Kidney epithelial cell (primary cell): Measurements from ENCODE around the gene FOXP1. TPM values are rescaled to one million over a fixed set of nuclear protein-coding genes. Genes with fewer than 3 reads are reported as not detected.

Experiments used
- DNase-seq: peaks from one replicate; pipeline ENCODE4 v3.0.0-alpha.2; 2010; ENCODE audit warnings: low read depth
- H3K27me3 ChIP-seq: 2 replicates; pipeline ENCODE4 v1.6.0; 2011; ENCODE audit warnings: low read length; ENCODE audit not compliant: control insufficient read depth, insufficient read depth
- H3K36me3 ChIP-seq: 2 replicates; pipeline ENCODE4 v1.5.1; 2011; ENCODE audit warnings: low read length; ENCODE audit not compliant: control insufficient read depth, insufficient read depth
- H3K4me3 ChIP-seq: 2 replicates; pipeline ENCODE4 v1.5.1; 2011; ENCODE audit warnings: low read depth, mild to moderate bottlenecking, control low read depth, low read length
- total RNA-seq: library from RNA; depleted of rRNA; stranded (reverse); fragments of >200 nt; gene quantifications from 2 replicates; pipeline ENCODE4 v1.2.3, GENCODE V29; 2015
- TF ChIP-seq, protein P1 (sequence below): IDR thresholded peaks from 2 replicates; pipeline ENCODE4 v1.5.1; 2011; ENCODE audit warnings: mild to moderate bottlenecking, moderate library complexity, low read length, control low read depth, inconsistent platforms; ENCODE audit not compliant: insufficient read depth, poor library complexity, severe bottlenecking

The FOXP1 gene
- total RNA-seq, 1 donor from 2014 or later, result 75.0 TPM

DNA sequence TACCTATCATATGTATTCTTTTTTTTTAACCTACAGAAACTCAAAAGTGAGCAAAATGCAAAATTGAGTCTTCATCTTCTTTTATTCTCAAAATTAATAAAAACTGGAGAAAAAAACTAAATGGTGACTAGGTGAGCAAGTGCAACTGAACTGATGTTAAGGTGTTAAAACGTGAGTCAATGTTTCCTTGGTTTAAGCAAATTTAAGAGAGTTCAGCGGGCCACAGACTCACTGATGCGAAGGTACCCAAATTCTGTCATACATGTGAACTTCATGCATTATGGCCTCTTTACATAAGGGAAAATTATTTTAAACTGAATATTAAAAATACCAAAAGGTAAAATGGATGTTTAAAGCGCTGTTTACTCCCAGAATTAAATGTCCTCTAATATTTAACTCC, 206.6 kb downstream of the FOXP1 start:
- TF ChIP-seq, protein P1, sequence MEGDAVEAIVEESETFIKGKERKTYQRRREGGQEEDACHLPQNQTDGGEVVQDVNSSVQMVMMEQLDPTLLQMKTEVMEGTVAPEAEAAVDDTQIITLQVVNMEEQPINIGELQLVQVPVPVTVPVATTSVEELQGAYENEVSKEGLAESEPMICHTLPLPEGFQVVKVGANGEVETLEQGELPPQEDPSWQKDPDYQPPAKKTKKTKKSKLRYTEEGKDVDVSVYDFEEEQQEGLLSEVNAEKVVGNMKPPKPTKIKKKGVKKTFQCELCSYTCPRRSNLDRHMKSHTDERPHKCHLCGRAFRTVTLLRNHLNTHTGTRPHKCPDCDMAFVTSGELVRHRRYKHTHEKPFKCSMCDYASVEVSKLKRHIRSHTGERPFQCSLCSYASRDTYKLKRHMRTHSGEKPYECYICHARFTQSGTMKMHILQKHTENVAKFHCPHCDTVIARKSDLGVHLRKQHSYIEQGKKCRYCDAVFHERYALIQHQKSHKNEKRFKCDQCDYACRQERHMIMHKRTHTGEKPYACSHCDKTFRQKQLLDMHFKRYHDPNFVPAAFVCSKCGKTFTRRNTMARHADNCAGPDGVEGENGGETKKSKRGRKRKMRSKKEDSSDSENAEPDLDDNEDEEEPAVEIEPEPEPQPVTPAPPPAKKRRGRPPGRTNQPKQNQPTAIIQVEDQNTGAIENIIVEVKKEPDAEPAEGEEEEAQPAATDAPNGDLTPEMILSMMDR, result no peak
- Histone ChIP-seq H3K4me3 (no peak overlapping the region), H3K27me3 (no peaks in the 10 kb centered on the region), H3K36me3 (no peaks in the 10 kb centered on the region)
- DNase-seq, result no peak

DNA sequence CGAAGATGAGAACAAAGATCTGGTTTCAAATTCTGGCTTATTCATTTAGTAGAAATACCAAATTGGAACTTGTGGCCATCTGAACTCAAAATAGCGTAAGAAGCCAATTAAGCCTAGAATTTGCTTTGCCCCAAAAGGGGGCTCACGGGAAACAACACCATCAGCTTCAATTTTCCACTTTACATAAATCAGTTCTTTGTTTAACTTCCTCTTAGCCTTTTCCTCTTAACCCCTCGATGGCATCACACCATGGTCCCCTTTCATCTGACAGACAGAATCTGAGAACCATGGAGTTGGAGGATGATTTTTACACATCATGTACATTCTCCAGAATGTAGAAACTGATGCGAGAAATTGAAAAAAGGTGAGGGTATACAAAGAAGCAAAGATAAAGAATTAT, 207.0 kb downstream of the FOXP1 start:
- H3K4me3 ChIP-seq, result no peak overlapping the region
- no peak for DNase-seq
- no peaks in the 10 kb centered on the region for H3K36me3 ChIP-seq
- no peaks in the 10 kb centered on the region for H3K27me3 ChIP-seq
- TF ChIP-seq, protein P1, result no peak

GRCh38 chr3:71374582-71374981, 208.9 kb downstream of the FOXP1 start:
- no peak for DNase-seq
- H3K36me3 ChIP-seq, result no peaks in the 10 kb centered on the region
- H3K27me3 ChIP-seq, result no peaks in the 10 kb centered on the region
- TF ChIP-seq, protein P1, result no peak
- H3K4me3 ChIP-seq, result no peak overlapping the region

DNA sequence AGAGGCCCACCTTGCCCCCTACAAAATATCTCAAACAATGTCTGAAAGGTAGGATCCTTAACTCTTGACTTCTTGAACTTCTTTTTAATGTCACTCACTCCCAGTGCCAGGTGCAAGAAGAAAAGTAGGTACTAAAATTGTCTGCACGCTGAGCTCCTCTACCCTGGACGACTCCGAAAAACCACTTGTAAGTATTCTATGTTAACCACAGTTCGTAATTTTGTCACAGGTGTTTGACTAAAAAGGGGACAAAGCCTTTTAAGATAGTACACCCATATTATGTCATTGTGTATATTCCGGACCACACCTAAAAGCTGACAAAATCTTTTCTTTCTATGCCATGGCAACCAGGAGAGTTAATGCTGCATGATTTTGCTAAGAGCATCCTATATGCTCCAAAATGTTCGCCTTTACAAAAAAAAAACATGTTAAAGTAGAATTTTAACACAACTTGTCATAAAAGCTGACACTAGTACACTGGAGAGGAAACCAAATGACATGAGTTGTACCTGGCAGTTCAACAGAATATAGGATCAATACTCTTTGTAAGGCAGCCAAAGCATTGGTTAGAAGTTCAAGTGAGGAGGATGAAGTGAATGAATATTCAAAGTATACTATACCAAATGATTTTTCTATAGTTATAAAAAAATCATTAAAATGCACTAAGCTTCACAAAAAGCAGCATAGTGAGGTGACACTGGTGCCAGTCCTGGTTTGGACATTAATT, 210.5 kb downstream of the FOXP1 start:
- H3K27me3 ChIP-seq, result no peaks in the 10 kb centered on the region
- TF ChIP-seq, protein P1, result no peak
- no peak for DNase-seq
- H3K36me3 ChIP-seq, result no peaks in the 10 kb centered on the region
- H3K4me3 ChIP-seq, result no peak overlapping the region

DNA sequence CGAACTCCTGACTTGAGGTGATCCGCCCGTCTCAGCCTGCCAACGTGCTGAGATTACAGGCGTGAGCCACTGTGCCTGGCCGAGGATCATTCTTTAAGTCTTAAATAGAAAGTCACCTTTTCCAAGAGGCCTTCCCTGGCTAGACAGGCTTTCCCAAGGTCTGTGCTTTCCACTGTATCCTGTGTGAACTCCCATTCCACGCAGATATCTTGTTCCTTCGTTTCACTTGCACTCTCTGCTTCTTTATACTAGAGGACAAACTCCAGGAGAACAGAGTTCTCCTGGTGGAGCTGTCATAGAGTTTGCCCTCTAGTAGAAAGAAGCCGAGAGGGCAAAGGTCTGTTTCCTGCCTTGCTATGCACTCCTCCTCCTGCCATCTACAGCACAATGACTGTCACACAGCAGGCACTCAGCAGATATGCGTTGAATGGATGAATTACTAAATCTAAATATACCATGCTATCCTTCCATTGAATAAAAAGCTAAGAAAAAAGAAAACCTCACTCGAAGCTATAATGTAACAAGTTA, 211.2 kb downstream of the FOXP1 start:
- Histone ChIP-seq H3K36me3 (no peaks in the 10 kb centered on the region), H3K27me3 (no peaks in the 10 kb centered on the region), H3K4me3 (no peak overlapping the region)
- TF ChIP-seq, protein P1, result no peak
- DNase-seq, result no peak

DNA sequence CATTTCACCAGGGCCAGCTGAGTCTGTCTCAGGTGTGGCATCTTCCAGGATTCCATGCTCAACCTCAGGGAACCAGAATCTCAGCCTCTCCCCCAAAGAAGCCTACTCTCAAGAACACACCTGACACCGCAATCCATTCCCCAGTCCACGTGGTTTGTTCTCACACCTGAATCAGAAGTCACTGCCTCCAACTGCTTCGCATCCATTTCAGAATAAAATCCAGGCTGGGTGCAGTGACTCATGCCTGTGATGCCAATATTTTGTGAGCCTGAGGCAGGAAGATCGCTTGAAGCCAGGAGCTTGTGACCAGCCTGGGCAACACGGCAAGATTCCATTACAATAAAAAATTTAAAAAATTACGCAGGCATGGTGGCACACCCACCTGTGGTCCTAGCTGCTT, 212.2 kb downstream of the FOXP1 start:
- TF ChIP-seq, protein P1, result no peak
- Histone ChIP-seq H3K4me3 (no peak overlapping the region), H3K27me3 (no peaks in the 10 kb centered on the region), H3K36me3 (no peaks in the 10 kb centered on the region)
- DNase-seq, result no peak
